ENCODE data around the gene LCN10.
A peak's percentile ranks its signal among the peaks of the same experiment; 100 is the strongest.

GRCh38 chr9:136742591-136743391 lies at the start of gene LCN10:
- TF ChIP-seq, protein P1, sequence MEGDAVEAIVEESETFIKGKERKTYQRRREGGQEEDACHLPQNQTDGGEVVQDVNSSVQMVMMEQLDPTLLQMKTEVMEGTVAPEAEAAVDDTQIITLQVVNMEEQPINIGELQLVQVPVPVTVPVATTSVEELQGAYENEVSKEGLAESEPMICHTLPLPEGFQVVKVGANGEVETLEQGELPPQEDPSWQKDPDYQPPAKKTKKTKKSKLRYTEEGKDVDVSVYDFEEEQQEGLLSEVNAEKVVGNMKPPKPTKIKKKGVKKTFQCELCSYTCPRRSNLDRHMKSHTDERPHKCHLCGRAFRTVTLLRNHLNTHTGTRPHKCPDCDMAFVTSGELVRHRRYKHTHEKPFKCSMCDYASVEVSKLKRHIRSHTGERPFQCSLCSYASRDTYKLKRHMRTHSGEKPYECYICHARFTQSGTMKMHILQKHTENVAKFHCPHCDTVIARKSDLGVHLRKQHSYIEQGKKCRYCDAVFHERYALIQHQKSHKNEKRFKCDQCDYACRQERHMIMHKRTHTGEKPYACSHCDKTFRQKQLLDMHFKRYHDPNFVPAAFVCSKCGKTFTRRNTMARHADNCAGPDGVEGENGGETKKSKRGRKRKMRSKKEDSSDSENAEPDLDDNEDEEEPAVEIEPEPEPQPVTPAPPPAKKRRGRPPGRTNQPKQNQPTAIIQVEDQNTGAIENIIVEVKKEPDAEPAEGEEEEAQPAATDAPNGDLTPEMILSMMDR (IDR thresholded peaks at IDR 0.05): peak in 1 of 3 experiments; percentile 26
- no peak for TF ChIP-seq POLR2A (IDR thresholded peaks at IDR 0.05; ENCODE audit: low read depth)

Measured in esophagus muscularis mucosa (tissue), 3 donors.